Measurements from ENCODE around the gene SIGLEC7.

Gene SIGLEC7

GRCh38 chr19:51119101-51119500, 23.0 kb upstream of the SIGLEC7 start:
- no peak for DNase-seq

- no peak for DNase-seq
Observed at GRCh38 chr19:51119611-51120010, 22.5 kb upstream of the SIGLEC7 start.

- no peak for DNase-seq
Observed at GRCh38 chr19:51120160-51120559, 21.9 kb upstream of the SIGLEC7 start.

- DNase-seq = no peak
Observed at GRCh38 chr19:51121257-51121656, 20.8 kb upstream of the SIGLEC7 start.

GRCh38 chr19:51122112-51122981, 19.8 kb upstream of the SIGLEC7 start:
- no peak for DNase-seq

- DNase-seq = no peak
Observed at GRCh38 chr19:51123381-51123800, 18.7 kb upstream of the SIGLEC7 start.

- DNase-seq = no peak
Observed at GRCh38 chr19:51123802-51124201, 18.3 kb upstream of the SIGLEC7 start.

- no peak for DNase-seq
Observed at GRCh38 chr19:51124216-51124615, 17.9 kb upstream of the SIGLEC7 start.

- no peak for DNase-seq
Observed at GRCh38 chr19:51124729-51125128, 17.4 kb upstream of the SIGLEC7 start, which contains the start of gene SIGLEC9. SIGLEC9 (plus strand) TSS chr19:51124906; CDS start chr19:51124975, 69 bp downstream.

- DNase-seq = no peak
Observed at GRCh38 chr19:51125421-51126075, 16.6 kb upstream of the SIGLEC7 start.

GRCh38 chr19:51127032-51127431, 15.1 kb upstream of the SIGLEC7 start:
- no peak for DNase-seq

GRCh38 chr19:51127755-51128154, 14.3 kb upstream of the SIGLEC7 start:
- DNase-seq = no peak

- no peak for DNase-seq
Observed at GRCh38 chr19:51128227-51128626, 13.9 kb upstream of the SIGLEC7 start.

- no peak for DNase-seq
Observed at GRCh38 chr19:51129716-51130115, 12.4 kb upstream of the SIGLEC7 start.

- DNase-seq = no peak
Observed at GRCh38 chr19:51131780-51132680, 10.1 kb upstream of the SIGLEC7 start.

GRCh38 chr19:51135004-51135403, 7.1 kb upstream of the SIGLEC7 start:
- no peak for DNase-seq

GRCh38 chr19:51135986-51136762, 5.9 kb upstream of the SIGLEC7 start:
- no peak for DNase-seq

- DNase-seq = no peak
Observed at GRCh38 chr19:51136851-51137551, 5.1 kb upstream of the SIGLEC7 start.

- no peak for DNase-seq
Observed at GRCh38 chr19:51137792-51138425, 4.2 kb upstream of the SIGLEC7 start.

GRCh38 chr19:51138549-51138979, 3.5 kb upstream of the SIGLEC7 start:
- no peak for DNase-seq

Measured in SW 1271 (cell line).